ENCODE data around the gene GTF2F1.

- TF ChIP-seq, protein P1, sequence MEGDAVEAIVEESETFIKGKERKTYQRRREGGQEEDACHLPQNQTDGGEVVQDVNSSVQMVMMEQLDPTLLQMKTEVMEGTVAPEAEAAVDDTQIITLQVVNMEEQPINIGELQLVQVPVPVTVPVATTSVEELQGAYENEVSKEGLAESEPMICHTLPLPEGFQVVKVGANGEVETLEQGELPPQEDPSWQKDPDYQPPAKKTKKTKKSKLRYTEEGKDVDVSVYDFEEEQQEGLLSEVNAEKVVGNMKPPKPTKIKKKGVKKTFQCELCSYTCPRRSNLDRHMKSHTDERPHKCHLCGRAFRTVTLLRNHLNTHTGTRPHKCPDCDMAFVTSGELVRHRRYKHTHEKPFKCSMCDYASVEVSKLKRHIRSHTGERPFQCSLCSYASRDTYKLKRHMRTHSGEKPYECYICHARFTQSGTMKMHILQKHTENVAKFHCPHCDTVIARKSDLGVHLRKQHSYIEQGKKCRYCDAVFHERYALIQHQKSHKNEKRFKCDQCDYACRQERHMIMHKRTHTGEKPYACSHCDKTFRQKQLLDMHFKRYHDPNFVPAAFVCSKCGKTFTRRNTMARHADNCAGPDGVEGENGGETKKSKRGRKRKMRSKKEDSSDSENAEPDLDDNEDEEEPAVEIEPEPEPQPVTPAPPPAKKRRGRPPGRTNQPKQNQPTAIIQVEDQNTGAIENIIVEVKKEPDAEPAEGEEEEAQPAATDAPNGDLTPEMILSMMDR (IDR thresholded peaks at IDR 0.05 in 2 of 3, conservative IDR thresholded peaks at IDR 0.05 in 1 of 3; ENCODE audit: control insufficient read depth in 2 of 3, extremely low read depth in 1 of 3, insufficient read depth in 1 of 3, low read depth in 3 of 3, low read length in 3 of 3): no peak
- no peak for TF ChIP-seq EZH2 (IDR thresholded peaks at IDR 0.05; ENCODE audit: borderline replicate concordance, control insufficient read depth, low read depth, low read length)
- no peak for TF ChIP-seq PRDM15 (CRISPR knock-in tag; IDR thresholded peaks at IDR 0.05)
- TF ChIP-seq YY1 (IDR thresholded peaks at IDR 0.05; ENCODE audit: low read depth, low read length): no peak
- TF ChIP-seq BACH1 (IDR thresholded peaks at IDR 0.05; ENCODE audit: borderline replicate concordance): no peak
- TF ChIP-seq BMI1 (IDR thresholded peaks at IDR 0.05; ENCODE audit: borderline replicate concordance): no peak
- TF ChIP-seq POLR2AphosphoS5 (IDR thresholded peaks at IDR 0.05; ENCODE audit: low read length): no peak
- TF ChIP-seq CEBPB (IDR thresholded peaks at IDR 0.05; ENCODE audit: borderline replicate concordance in 1 of 2, low read depth in 2 of 2, low read length in 2 of 2): no peak
- TF ChIP-seq, protein P2, sequence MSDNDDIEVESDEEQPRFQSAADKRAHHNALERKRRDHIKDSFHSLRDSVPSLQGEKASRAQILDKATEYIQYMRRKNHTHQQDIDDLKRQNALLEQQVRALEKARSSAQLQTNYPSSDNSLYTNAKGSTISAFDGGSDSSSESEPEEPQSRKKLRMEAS (IDR thresholded peaks at IDR 0.05; ENCODE audit: low read depth, low read length): no peak
- TF ChIP-seq, protein P3, sequence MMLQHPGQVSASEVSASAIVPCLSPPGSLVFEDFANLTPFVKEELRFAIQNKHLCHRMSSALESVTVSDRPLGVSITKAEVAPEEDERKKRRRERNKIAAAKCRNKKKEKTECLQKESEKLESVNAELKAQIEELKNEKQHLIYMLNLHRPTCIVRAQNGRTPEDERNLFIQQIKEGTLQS (IDR thresholded peaks at IDR 0.05; ENCODE audit: borderline replicate concordance, extremely low read depth, low read depth, low read length): no peak
- TF ChIP-seq HDGF (IDR thresholded peaks at IDR 0.05): no peak
- TF ChIP-seq, protein P4, sequence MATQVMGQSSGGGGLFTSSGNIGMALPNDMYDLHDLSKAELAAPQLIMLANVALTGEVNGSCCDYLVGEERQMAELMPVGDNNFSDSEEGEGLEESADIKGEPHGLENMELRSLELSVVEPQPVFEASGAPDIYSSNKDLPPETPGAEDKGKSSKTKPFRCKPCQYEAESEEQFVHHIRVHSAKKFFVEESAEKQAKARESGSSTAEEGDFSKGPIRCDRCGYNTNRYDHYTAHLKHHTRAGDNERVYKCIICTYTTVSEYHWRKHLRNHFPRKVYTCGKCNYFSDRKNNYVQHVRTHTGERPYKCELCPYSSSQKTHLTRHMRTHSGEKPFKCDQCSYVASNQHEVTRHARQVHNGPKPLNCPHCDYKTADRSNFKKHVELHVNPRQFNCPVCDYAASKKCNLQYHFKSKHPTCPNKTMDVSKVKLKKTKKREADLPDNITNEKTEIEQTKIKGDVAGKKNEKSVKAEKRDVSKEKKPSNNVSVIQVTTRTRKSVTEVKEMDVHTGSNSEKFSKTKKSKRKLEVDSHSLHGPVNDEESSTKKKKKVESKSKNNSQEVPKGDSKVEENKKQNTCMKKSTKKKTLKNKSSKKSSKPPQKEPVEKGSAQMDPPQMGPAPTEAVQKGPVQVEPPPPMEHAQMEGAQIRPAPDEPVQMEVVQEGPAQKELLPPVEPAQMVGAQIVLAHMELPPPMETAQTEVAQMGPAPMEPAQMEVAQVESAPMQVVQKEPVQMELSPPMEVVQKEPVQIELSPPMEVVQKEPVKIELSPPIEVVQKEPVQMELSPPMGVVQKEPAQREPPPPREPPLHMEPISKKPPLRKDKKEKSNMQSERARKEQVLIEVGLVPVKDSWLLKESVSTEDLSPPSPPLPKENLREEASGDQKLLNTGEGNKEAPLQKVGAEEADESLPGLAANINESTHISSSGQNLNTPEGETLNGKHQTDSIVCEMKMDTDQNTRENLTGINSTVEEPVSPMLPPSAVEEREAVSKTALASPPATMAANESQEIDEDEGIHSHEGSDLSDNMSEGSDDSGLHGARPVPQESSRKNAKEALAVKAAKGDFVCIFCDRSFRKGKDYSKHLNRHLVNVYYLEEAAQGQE (IDR thresholded peaks at IDR 0.05; ENCODE audit: low read depth, low read length): no peak
- no peak for TF ChIP-seq SREBF2 (IDR thresholded peaks at IDR 0.05; ENCODE audit: low read length)
These were observed 34.2 kb upstream of the GTF2F1 start for GRCh38 chr19:6427131-6427530.
